Hepatocyte (in vitro differentiated cells): ENCODE data around the gene PLAC8.

Experiments
- EZH2 ChIP-seq: fragments of 200-600 bp; sonication (generic); IDR thresholded peaks from 2 replicates; pipeline ENCODE4 v1.6.1; 2016; ENCODE audit warnings: antibody characterized with exemption, mild to moderate bottlenecking, borderline replicate concordance
- EZH2phosphoT487 ChIP-seq: fragments of 200-600 bp; sonication (generic); IDR thresholded peaks from one replicate; pipeline ENCODE4 v1.6.1; 2018; ENCODE audit warnings: antibody characterized with exemption, mild to moderate bottlenecking, low read depth, moderate library complexity; ENCODE audit not compliant: unreplicated experiment, severe bottlenecking
- TF ChIP-seq, protein P1 (sequence below): fragments of 200-600 bp; sonication (generic); IDR thresholded peaks from 2 replicates; pipeline ENCODE4 v1.5.1; 2016; ENCODE audit warnings: antibody characterized with exemption, mild to moderate bottlenecking; ENCODE audit not compliant: poor library complexity

DNA sequence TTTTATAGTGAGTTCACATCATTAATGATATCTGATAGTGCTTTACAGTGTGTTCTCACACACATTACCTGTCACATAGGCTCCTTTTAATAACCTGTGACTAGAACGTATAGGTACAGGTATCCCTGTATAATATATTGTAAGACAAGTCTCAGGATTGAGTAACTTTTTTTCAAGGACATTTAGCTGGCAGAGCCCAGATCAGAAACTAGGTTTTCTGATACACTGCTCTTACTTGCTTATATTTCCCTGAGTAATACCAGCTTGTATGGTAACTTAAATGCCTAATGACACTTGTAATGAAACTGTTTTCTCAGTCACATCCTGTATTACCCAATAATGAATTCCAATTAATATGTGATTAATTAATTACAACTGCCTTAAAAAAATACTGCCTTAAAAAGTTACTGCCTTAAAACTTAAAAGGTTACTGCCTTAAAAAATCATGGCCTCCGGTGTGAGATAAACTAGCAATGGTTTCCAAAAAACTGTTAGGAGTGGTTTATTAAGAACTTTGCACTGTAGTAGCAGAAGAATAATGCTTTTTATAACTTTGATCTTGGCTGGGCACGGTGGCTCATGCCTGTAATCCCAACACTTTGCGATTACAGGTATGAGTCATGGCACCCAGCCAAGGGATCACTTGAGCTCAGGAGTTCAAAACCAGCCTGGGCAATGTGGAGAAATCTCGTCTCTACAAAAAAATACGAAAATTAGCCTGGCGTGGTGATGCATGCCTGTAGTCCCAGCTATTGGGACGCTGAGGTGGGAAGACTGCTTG lies 67.6 kb downstream of the PLAC8 start:
- TF ChIP-seq, protein P1, sequence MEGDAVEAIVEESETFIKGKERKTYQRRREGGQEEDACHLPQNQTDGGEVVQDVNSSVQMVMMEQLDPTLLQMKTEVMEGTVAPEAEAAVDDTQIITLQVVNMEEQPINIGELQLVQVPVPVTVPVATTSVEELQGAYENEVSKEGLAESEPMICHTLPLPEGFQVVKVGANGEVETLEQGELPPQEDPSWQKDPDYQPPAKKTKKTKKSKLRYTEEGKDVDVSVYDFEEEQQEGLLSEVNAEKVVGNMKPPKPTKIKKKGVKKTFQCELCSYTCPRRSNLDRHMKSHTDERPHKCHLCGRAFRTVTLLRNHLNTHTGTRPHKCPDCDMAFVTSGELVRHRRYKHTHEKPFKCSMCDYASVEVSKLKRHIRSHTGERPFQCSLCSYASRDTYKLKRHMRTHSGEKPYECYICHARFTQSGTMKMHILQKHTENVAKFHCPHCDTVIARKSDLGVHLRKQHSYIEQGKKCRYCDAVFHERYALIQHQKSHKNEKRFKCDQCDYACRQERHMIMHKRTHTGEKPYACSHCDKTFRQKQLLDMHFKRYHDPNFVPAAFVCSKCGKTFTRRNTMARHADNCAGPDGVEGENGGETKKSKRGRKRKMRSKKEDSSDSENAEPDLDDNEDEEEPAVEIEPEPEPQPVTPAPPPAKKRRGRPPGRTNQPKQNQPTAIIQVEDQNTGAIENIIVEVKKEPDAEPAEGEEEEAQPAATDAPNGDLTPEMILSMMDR = no peak
- TF ChIP-seq EZH2phosphoT487 (no peak), EZH2 (no peak)
